Right lobe of liver (tissue), 6 donors: ENCODE measurements around the gene HSDL1. TPM values are rescaled to one million over a fixed set of nuclear protein-coding genes. Genes with fewer than 3 reads are reported as not detected.

Experiments used
- ATAC-seq, 4 donors: fragments of 200-7000 bp; cut with Tn5 transposase; one replicate each; pipeline ENCODE4 v1.9.1; 2020; ENCODE audit warnings: mild to moderate bottlenecking in 4 of 4, moderate library complexity in 4 of 4
- DNase-seq, 3 donors: peaks; one replicate each; pipeline ENCODE4 v3.0.0-alpha.2; 2020
- H3K27ac ChIP-seq, 3 donors: fragments of 200-600 bp; one replicate each; pipeline ENCODE4 v1.8.0; 2022
- H3K27me3 ChIP-seq, 2 donors: fragments of 200-600 bp; one replicate each; pipeline ENCODE4 v1.8.0; 2022
- H3K36me3 ChIP-seq, 4 donors: fragments of 200-600 bp; sonication (generic) in 1 of 4; one replicate each; pipeline versions ENCODE4 v1.5.1 to v1.8.0; 2017 to 2022; ENCODE audit warnings: control low read depth in 1 of 4
- H3K4me1 ChIP-seq, 4 donors: fragments of 200-600 bp; sonication (generic) in 1 of 4; one replicate each; pipeline versions ENCODE4 v1.5.1 to v1.8.0; 2017 to 2022; ENCODE audit warnings: control low read depth in 1 of 4
- H3K4me3 ChIP-seq, 3 donors: fragments of 200-600 bp; one replicate each; pipeline ENCODE4 v1.8.0; 2022
- H3K9me3 ChIP-seq, 4 donors: fragments of 200-600 bp; sonication (generic) in 1 of 4; one replicate each; pipeline versions ENCODE4 v1.5.1 to v1.8.0; 2017 to 2022; ENCODE audit warnings: control low read depth in 1 of 4
- CTCF ChIP-seq, 4 donors: fragments of 200-600 bp in 3 of 4; fragments of 450-650 bp in 1 of 4; IDR thresholded peaks; one replicate each; pipeline versions ENCODE4 v1.5.1 to v1.8.0; 2016 to 2022; ENCODE audit warnings: antibody characterized with exemption in 4 of 4, mild to moderate bottlenecking in 2 of 4
- POLR2A ChIP-seq: fragments of 450-650 bp; IDR thresholded peaks from one replicate; pipeline ENCODE4 v1.6.1; 2017; ENCODE audit warnings: antibody characterized with exemption, mild to moderate bottlenecking
- WGBS: methylation state at CpG from one replicate; pipeline ENCODE4 v1.1.6; 2018; ENCODE audit warnings: low coverage, low lambda C conversion rate; ENCODE audit not compliant: insufficient coverage; ENCODE audit errors: missing lambda C conversion rate; 5-methylcytosine and 5-hydroxymethylcytosine counted together
- intact Hi-C, 2 donors: fragments of 100-400 bp; cut with DNase I; formaldehyde crosslinking; loops; one replicate each; pipeline versions ENCODE4 v1.11.2 to v1.14.1; 2022
- total RNA-seq, 6 experiments: library from RNA; depleted of rRNA in 2 of 6; stranded (reverse); fragments of >200 nt in 2 of 6; fragmentation: NEBNext Ultra II Directional in 3 of 6; extraction: Animal tissue kit (Norgen Biotek cat#: 25700) in 3 of 6; gene quantifications; one replicate each; pipeline versions ENCODE4 v1.1.0 to v1.2.4, GENCODE V29; 2016 to 2023
- donor health status: DM: no; HTN: yes; CAD: no.
- donor health status: DM: no; HTN: no; CAD: no.
- donor health status: DM: no; HTN: no; CAD: no.
- donor health status: DM: no; HTN: yes; CAD: no.
- donor health status: DM: no; HTN: yes; CAD: no.

The HSDL1 gene
- total RNA-seq, 6 experiments from 2014 or later, result 4.3 to 8.1 (median 6.2) TPM

DNA sequence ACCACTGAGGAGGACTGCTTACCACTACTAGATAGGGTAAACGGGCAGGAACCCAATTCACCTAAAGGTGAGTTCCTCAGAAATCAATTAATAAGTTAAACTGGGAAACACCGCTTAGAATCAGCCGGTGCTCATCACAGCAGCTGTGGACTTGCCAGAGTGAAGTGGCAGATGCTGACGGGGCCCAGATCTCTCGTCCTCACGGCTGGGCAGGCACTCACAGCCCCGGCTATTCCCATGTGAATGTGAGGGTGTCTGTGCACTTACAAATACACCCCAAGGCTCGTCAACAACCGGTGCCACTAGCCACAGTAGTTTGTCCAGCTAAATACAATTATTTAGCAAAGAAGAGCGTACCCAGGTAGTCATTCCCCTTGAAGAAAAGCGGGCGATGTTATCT, 58.0 kb downstream of the HSDL1 start:
- intact Hi-C loops, result loop anchor here (10.0 kb wide), 1 partner anchor 98 kb away; the partner anchor contains the start of gene TAF1C (in 2 of the 2)
- H3K27me3 ChIP-seq, result no peaks in the 10 kb centered on the region
- H3K27ac ChIP-seq, result no peak overlapping the region
- no peak for ATAC-seq
- no peaks in the 10 kb centered on the region for H3K9me3 ChIP-seq
- H3K36me3 ChIP-seq, result peaks cover 0 to 70% (median 35%) of the 10 kb centered on the region in 4 donors
- no peak for DNase-seq
- H3K4me1 ChIP-seq, result peaks cover 0 to 3% (median 0%) of the 10 kb centered on the region in 4 donors
- 88% methylated on average over 12 of the region's 12 CpGs for WGBS
- no peak overlapping the region for H3K4me3 ChIP-seq
- no peak for TF ChIP-seq CTCF (IDR thresholded peaks at IDR 0.05)
- no peak for TF ChIP-seq POLR2A

DNA sequence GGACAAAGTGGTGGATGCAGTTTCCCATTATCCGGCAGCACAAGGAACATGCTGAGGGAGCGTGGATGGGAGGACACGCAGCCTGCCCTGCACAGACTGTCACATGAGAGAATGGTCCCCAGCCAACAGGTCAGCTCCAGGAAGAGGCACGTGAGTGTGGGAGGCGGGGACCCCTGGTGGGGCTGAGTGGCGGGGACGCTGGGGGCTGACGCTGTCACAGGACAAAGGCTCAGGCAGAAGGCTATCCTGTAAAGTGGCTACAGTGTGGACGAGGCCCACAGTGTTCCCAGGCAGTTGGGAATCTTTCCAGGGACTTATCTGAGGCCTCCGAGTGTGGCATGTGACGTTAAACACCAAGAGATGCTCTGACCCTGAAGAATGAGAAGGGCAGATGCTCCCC, 58.6 kb downstream of the HSDL1 start:
- no CpG with 5 or more reads among the region's 11 CpGs for WGBS
- DNase-seq (no peak), ATAC-seq (peak in 2 of 4 donors; percentile 8 to 19)
- Histone ChIP-seq H3K4me3 (no peak overlapping the region), H3K9me3 (no peaks in the 10 kb centered on the region), H3K36me3 (peaks cover 0 to 68% (median 32%) of the 10 kb centered on the region in 4 donors), H3K27ac (no peak overlapping the region), H3K4me1 (peaks cover 0 to 3% (median 0%) of the 10 kb centered on the region in 4 donors), H3K27me3 (no peaks in the 10 kb centered on the region)
- intact Hi-C loops, result loop anchor here (10.0 kb wide), 1 partner anchor 98 kb away; the partner anchor contains the start of gene TAF1C (in 2 of the 2)
- TF ChIP-seq POLR2A, result no peak
- no peak for TF ChIP-seq CTCF (IDR thresholded peaks at IDR 0.05)

DNA sequence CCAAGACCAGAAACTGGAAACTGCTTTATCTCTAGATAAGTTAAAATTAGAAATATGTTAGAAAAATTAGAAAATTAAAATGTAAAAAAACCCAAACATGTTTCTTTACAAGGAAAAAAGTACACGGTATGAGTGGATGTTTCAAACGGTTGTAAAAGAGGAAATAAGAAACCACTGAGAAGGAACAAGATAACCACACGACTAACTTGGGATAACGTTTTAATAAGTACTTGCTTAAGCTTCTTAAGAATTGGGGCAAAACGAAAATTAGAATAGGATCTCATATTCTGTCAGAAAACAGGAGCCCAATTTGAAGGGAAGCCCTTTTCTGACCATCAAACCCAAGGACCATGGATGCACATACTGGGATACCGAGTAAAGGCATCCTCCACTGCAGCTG, 59.2 kb downstream of the HSDL1 start:
- no peak for TF ChIP-seq POLR2A
- no peak for TF ChIP-seq CTCF (IDR thresholded peaks at IDR 0.05)
- 40% methylated on average over 6 of the region's 6 CpGs for WGBS
- H3K27ac ChIP-seq, result no peak overlapping the region
- ATAC-seq (no peak), DNase-seq (no peak)
- intact Hi-C loops, result loop anchor here (10.0 kb wide), 1 partner anchor 99 kb away; the partner anchor contains the start of gene TAF1C (in 2 of the 2)
- H3K27me3 ChIP-seq, result no peaks in the 10 kb centered on the region
- H3K36me3 ChIP-seq, result peaks cover 0 to 68% (median 32%) of the 10 kb centered on the region in 4 donors
- peaks cover 0 to 3% (median 0%) of the 10 kb centered on the region in 4 donors for H3K4me1 ChIP-seq
- H3K4me3 ChIP-seq, result no peak overlapping the region
- no peaks in the 10 kb centered on the region for H3K9me3 ChIP-seq

GRCh38 chr16:84085271-84085667, 59.7 kb downstream of the HSDL1 start:
- H3K27ac ChIP-seq, result no peak overlapping the region
- no peaks in the 10 kb centered on the region for H3K9me3 ChIP-seq
- no peak for TF ChIP-seq POLR2A
- no peak for TF ChIP-seq CTCF (IDR thresholded peaks at IDR 0.05)

More at GRCh38 chr16:84085271-84085667, 59.7 kb downstream of the HSDL1 start:
- Histone ChIP-seq H3K4me1 (peaks cover 0 to 3% (median 0%) of the 10 kb centered on the region in 4 donors), H3K36me3 (peaks cover 0 to 68% (median 31%) of the 10 kb centered on the region in 4 donors), H3K27me3 (no peaks in the 10 kb centered on the region), H3K4me3 (no peak overlapping the region)
- no peak for DNase-seq
- 59% methylated on average over 6 of the region's 8 CpGs for WGBS
- no peak for ATAC-seq
- intact Hi-C loops, result loop anchor here (10.0 kb wide), 1 partner anchor 100 kb away; the partner anchor contains the start of gene TAF1C (in 2 of the 2)
